IMR-90 (cell line): ENCODE results near the gene LRRC42. TPM values are rescaled to one million over a fixed set of nuclear protein-coding genes. Genes with fewer than 3 reads are reported as not detected.
A peak's percentile ranks its signal among the peaks of the same experiment; 100 is the strongest.

ENCODE experiments used
- ATAC-seq: fragments of 200-7000 bp; cut with Tn5 transposase; 2 replicates; pipeline ENCODE4 v1.9.1; 2020; ENCODE audit warnings: low read depth, mild to moderate bottlenecking, moderate library complexity
- BruUV-seq: library from RNA; stranded (reverse); fragments of 400-500 nt; replicated peaks from 2 replicates; lab custom pipeline; 2021; lab: Mats Ljungman, UMichigan
- CTCF ChIA-PET: fragments of 300-600 bp; formaldehyde crosslinking; extraction: SDS; loops from one replicate; lab custom pipeline; 2021; ENCODE audit warnings: antibody characterized with exemption; lab: Yijun Ruan, JAX
- POLR2A ChIA-PET: fragments of 300-600 bp; sonication (Branson Sonifier 250); formaldehyde crosslinking; loops from one replicate; lab custom pipeline; 2022; ENCODE audit warnings: antibody characterized with exemption; ENCODE audit not compliant: unreplicated experiment; lab: Charles Lee
- DNase-seq: peaks from one replicate; pipeline ENCODE4 v3.0.0; 2013
- H2AFZ ChIP-seq: replicated peaks from 2 replicates; pipeline ENCODE3; 2013; ENCODE audit warnings: low read length, mild to moderate bottlenecking; ENCODE audit not compliant: poor library complexity
- H2AK5ac ChIP-seq: 2 replicates; pipeline ENCODE4 v1.6.1; 2013; ENCODE audit warnings: low read depth, low read length, inconsistent platforms
- H2AK9ac ChIP-seq: replicated peaks from 2 replicates; pipeline ENCODE3; 2013; ENCODE audit warnings: mild to moderate bottlenecking, low read depth, low read length, moderate library complexity; ENCODE audit not compliant: poor library complexity
- H2BK120ac ChIP-seq: 2 replicates; pipeline ENCODE4 v1.6.1; 2013; ENCODE audit warnings: low read depth, low read length, inconsistent platforms
- H2BK15ac ChIP-seq: 3 replicates; pipeline ENCODE4 v1.6.1; 2013; ENCODE audit warnings: low read depth, low read length, inconsistent platforms
- H2BK20ac ChIP-seq: 2 replicates; pipeline ENCODE4 v1.6.1; 2013; ENCODE audit warnings: low read depth, mild to moderate bottlenecking, inconsistent platforms, low read length, moderate library complexity
- H2BK5ac ChIP-seq: 2 replicates; pipeline ENCODE4 v1.6.1; 2013; ENCODE audit warnings: mild to moderate bottlenecking, low read depth, low read length, inconsistent platforms; ENCODE audit not compliant: poor library complexity, severe bottlenecking
- H3K14ac ChIP-seq: replicated peaks from 2 replicates; pipeline ENCODE4 v1.6.1; 2013; ENCODE audit warnings: low read depth, low read length, inconsistent platforms
- H3K18ac ChIP-seq: 2 replicates; pipeline ENCODE4 v1.6.1; 2013; ENCODE audit warnings: low read depth, low read length, control low read depth
- H3K23ac ChIP-seq: 2 replicates; pipeline ENCODE4 v1.6.1; 2013; ENCODE audit warnings: low read depth, low read length, inconsistent platforms
- H3K27ac ChIP-seq: 2 replicates; pipeline ENCODE4 v1.5.1; 2013; ENCODE audit warnings: mild to moderate bottlenecking, control low read depth, low read length; ENCODE audit not compliant: insufficient read depth
- H3K27me3 ChIP-seq: 2 replicates; pipeline ENCODE4 v1.6.1; 2013; ENCODE audit warnings: low read length; ENCODE audit not compliant: control insufficient read depth, insufficient read depth
- H3K36me3 ChIP-seq: 2 replicates; pipeline ENCODE4 v1.6.1; 2013; ENCODE audit warnings: low read length, mixed read lengths; ENCODE audit not compliant: control insufficient read depth, insufficient read depth
- H3K4ac ChIP-seq: 2 replicates; pipeline ENCODE4 v1.6.1; 2013; ENCODE audit warnings: low read depth, low read length, inconsistent platforms
- H3K4me1 ChIP-seq: 2 replicates; pipeline ENCODE4 v1.6.1; 2013; ENCODE audit warnings: low read length, mixed read lengths; ENCODE audit not compliant: control insufficient read depth, insufficient read depth
- H3K4me2 ChIP-seq: 2 replicates; pipeline ENCODE4 v1.6.1; 2013; ENCODE audit warnings: low read depth, mild to moderate bottlenecking, control low read depth, low read length, moderate library complexity
- H3K4me3 ChIP-seq: 2 replicates; pipeline ENCODE4 v1.5.1; 2013; ENCODE audit warnings: low read depth, mild to moderate bottlenecking, control low read depth, low read length, moderate library complexity; ENCODE audit not compliant: insufficient read depth
- H3K56ac ChIP-seq: 2 replicates; pipeline ENCODE4 v1.6.1; 2013; ENCODE audit warnings: low read length, inconsistent platforms; ENCODE audit not compliant: insufficient read depth; ENCODE audit errors: extremely low read depth
- H3K79me1 ChIP-seq, 2 experiments: 2 replicates each; pipeline ENCODE4 v1.6.1; 2013; ENCODE audit warnings: low read length in 2 of 2, inconsistent platforms in 1 of 2, low read depth in 1 of 2
- H3K9ac ChIP-seq: 2 replicates; pipeline ENCODE4 v1.6.1; 2013; ENCODE audit warnings: low read depth, low read length, control low read depth
- H3K9me1 ChIP-seq: 2 replicates; pipeline ENCODE4 v1.6.1; 2013; ENCODE audit warnings: low read length, inconsistent platforms; ENCODE audit not compliant: insufficient read depth
- H3K9me3 ChIP-seq: 2 replicates; pipeline ENCODE4 v1.6.1; 2013; ENCODE audit warnings: low read length; ENCODE audit not compliant: control insufficient read depth, insufficient read depth
- H4K20me1 ChIP-seq: 2 replicates; pipeline ENCODE4 v1.6.1; 2013; ENCODE audit warnings: low read length, inconsistent platforms; ENCODE audit not compliant: insufficient read depth
- H4K5ac ChIP-seq: 2 replicates; pipeline ENCODE4 v1.6.1; 2013; ENCODE audit warnings: mild to moderate bottlenecking, low read depth, low read length, control low read depth
- H4K8ac ChIP-seq, 2 experiments: 2 replicates each; pipeline ENCODE4 v1.6.1; 2013; ENCODE audit warnings: low read depth in 2 of 2, low read length in 2 of 2, control low read depth in 1 of 2, inconsistent platforms in 1 of 2
- H4K91ac ChIP-seq: 2 replicates; pipeline ENCODE4 v1.6.1; 2013; ENCODE audit warnings: low read depth, low read length, inconsistent platforms; ENCODE audit not compliant: insufficient read depth
- CEBPB ChIP-seq: IDR thresholded peaks from 2 replicates; pipeline ENCODE4 v1.6.1; 2012; ENCODE audit warnings: low read depth, low read length, improper control_type of control experiment
- CHD1 ChIP-seq: IDR thresholded peaks from 2 replicates; pipeline ENCODE4 v1.6.1; 2012; ENCODE audit warnings: low read depth, low read length, improper control_type of control experiment
- CTCF ChIP-seq: conservative IDR thresholded peaks from 2 replicates; pipeline ENCODE4 v1.5.1; 2012; ENCODE audit warnings: mild to moderate bottlenecking, low read depth, low read length, improper control_type of control experiment
- FOS ChIP-seq: fragments of 150-350 bp; IDR thresholded peaks from 2 replicates; pipeline ENCODE4 v1.6.1; 2016; ENCODE audit warnings: low read depth, low read length
- MXI1 ChIP-seq: IDR thresholded peaks from 2 replicates; pipeline ENCODE4 v1.6.1; 2012; ENCODE audit warnings: low read depth, mild to moderate bottlenecking, low read length, moderate library complexity, borderline replicate concordance
- RFX5 ChIP-seq: IDR thresholded peaks from 2 replicates; pipeline ENCODE4 v1.8.0; 2012; ENCODE audit warnings: low read depth, mild to moderate bottlenecking, low read length, moderate library complexity
- WGBS, 2 experiments: methylation state at CpG; one replicate each; pipeline versions ENCODE4 v1.1.5 to v1.1.7; 2013; ENCODE audit warnings: missing lambda C conversion rate in 2 of 2; ENCODE audit not compliant: insufficient read length in 1 of 2; ENCODE audit errors: extremely low coverage in 2 of 2; 5-methylcytosine and 5-hydroxymethylcytosine counted together
- dilution Hi-C: fragments of 300-500 bp; cut with HindIII; formaldehyde crosslinking; loops from one replicate; pipeline ENCODE4 v1.14.3; 2018; ENCODE audit warnings: low sequenced_read_pairs; ENCODE audit not compliant: unreplicated experiment
- in situ Hi-C: fragments of 300-500 bp; cut with MboI; formaldehyde crosslinking; loops from 3 replicates; pipeline ENCODE4 v1.14.3; 2019; ENCODE audit warnings: low sequenced_read_pairs, inconsistent platforms, mixed read lengths
- intact Hi-C: fragments of 100-400 bp; cut with micrococcal nuclease; formaldehyde crosslinking; loops from 2 replicates; pipeline ENCODE4 v1.10.0; 2022
- polyA plus RNA-seq, 3 experiments: library from polyadenylated mRNA; depleted of rRNA; stranded (reverse); fragments of >200 nt; gene quantifications; 2 replicates each; pipeline ENCODE4 v1.2.3, GENCODE V29; 2012; ENCODE audit warnings: low replicate concordance in 1 of 3
- total RNA-seq: library from RNA; depleted of rRNA; stranded (reverse); fragments of >200 nt; gene quantifications from 2 replicates; pipeline ENCODE4 v1.2.3, GENCODE V29; 2012; rRNA removed

LRRC42 gene
- total and polyA plus RNA-seq, 2 of the 4 experiments (the other 2 are of a cell fraction) = 39.9 to 47.5 TPM

- POLR2A ChIA-PET = no interaction called here
- Histone ChIP-seq H2AK5ac (no peak overlapping the region), H2AFZ (no peak overlapping the region), H3K4me1 (peaks cover 3% of the 10 kb centered on the region; the same call in 1 of the 2 replicates), H4K5ac (no peak overlapping the region), H2BK20ac (no peak overlapping the region), H2BK120ac (no peak overlapping the region), H4K20me1 (0 out of 2 replicates have a peak, but pooled peaks cover 5% of the 10 kb centered on the region), H3K4me3 (no peak overlapping the region), H4K91ac (no peak overlapping the region), H3K9me3 (no peaks in the 10 kb centered on the region), H3K4ac (no peak overlapping the region), H2BK15ac (no peak overlapping the region), H3K9ac (no peak overlapping the region), H4K8ac (no peak overlapping the region), H3K27me3 (peaks cover 53% of the 10 kb centered on the region), H3K79me1 (no peaks in the 10 kb centered on the region), H2BK5ac (no peak overlapping the region), H3K56ac (no peak overlapping the region), H2AK9ac (no peak overlapping the region), H3K23ac (no peak overlapping the region), H3K9me1 (peaks cover 4% of the 10 kb centered on the region; the same call in 1 of the 2 replicates), H3K36me3 (no peaks in the 10 kb centered on the region), H3K18ac (no peak overlapping the region), H3K14ac (no peak overlapping the region), H3K4me2 (no peak overlapping the region; the same call in 1 of the 2 replicates), H3K27ac (no peak overlapping the region)
- TF ChIP-seq CTCF = no peak
- no peak for TF ChIP-seq CHD1
- TF ChIP-seq RFX5 = no peak
- peak; percentile 64; the same call in 1 of the 2 replicates for TF ChIP-seq CEBPB
- no peak for TF ChIP-seq FOS
- TF ChIP-seq MXI1 = no peak
- peak; percentile 64 for ATAC-seq
- intact Hi-C loops = no loop called here
- CTCF ChIA-PET = no interaction called here
- WGBS, 2 experiments = 83% methylated on average over 1 of the region's 8 CpGs; no CpG with 5 or more reads in 1 of the 2 experiments
- dilution Hi-C loops = no loop called here
- in situ Hi-C loops = no loop called here
- DNase-seq = peak; percentile 20
- no TSS peak for BruUV-seq
These were observed 70.5 kb downstream of the LRRC42 start for GRCh38 chr1:54016343-54017282.

Other genes with a start within 250 kb of the LRRC42 start
- 0.18 and 0.28 TPM in 2 replicates for gene GLIS1, start 207.2 kb upstream of the LRRC42 start, total RNA-seq
- gene GLIS1, start 207.2 kb upstream of the LRRC42 start, polyA plus RNA-seq (2012; rRNA removed) = 2.3 and 3.5 TPM in 2 replicates
- 33.9 and 45.3 TPM in 2 replicates for gene NDC1, start 108.1 kb upstream of the LRRC42 start, total RNA-seq
- gene NDC1, start 108.1 kb upstream of the LRRC42 start, polyA plus RNA-seq (2012; rRNA removed) = 9.6 and 11.8 TPM in 2 replicates
- gene YIPF1, start 56.6 kb upstream of the LRRC42 start, total RNA-seq = 28.9 and 35.3 TPM in 2 replicates
- gene YIPF1, start 56.6 kb upstream of the LRRC42 start, polyA plus RNA-seq (2012; rRNA removed) = 22.2 and 23.7 TPM in 2 replicates
- not detected in 2 replicates for gene DIO1, start 52.2 kb upstream of the LRRC42 start, total RNA-seq
- not detected in 2 replicates for gene DIO1, start 52.2 kb upstream of the LRRC42 start, polyA plus RNA-seq (2012; rRNA removed)
- 9.1 and 30.0 TPM in 2 replicates for gene IFT25, start 651 bp upstream of the LRRC42 start, total RNA-seq
- 32.4 and 38.0 TPM in 2 replicates for gene IFT25, start 651 bp upstream of the LRRC42 start, polyA plus RNA-seq (2012; rRNA removed)
- gene LDLRAD1, start 71.8 kb downstream of the LRRC42 start, total RNA-seq = not detected in 2 replicates
- not detected in 2 replicates for gene LDLRAD1, start 71.8 kb downstream of the LRRC42 start, polyA plus RNA-seq (2012; rRNA removed)
- gene TMEM59, start 106.9 kb downstream of the LRRC42 start, total RNA-seq = 199 and 241 TPM in 2 replicates
- gene TMEM59, start 106.9 kb downstream of the LRRC42 start, polyA plus RNA-seq (2012; rRNA removed) = 226 and 239 TPM in 2 replicates
- gene TCEANC2, start 107.3 kb downstream of the LRRC42 start, total RNA-seq = 3.1 and 3.2 TPM in 2 replicates
- 2.4 TPM in 2 replicates for gene TCEANC2, start 107.3 kb downstream of the LRRC42 start, polyA plus RNA-seq (2012; rRNA removed)
- gene CDCP2, start 206.7 kb downstream of the LRRC42 start, total RNA-seq = not detected in 2 replicates
- not detected in 2 replicates for gene CDCP2, start 206.7 kb downstream of the LRRC42 start, polyA plus RNA-seq (2012; rRNA removed)